NCI-H510A (cell line): ENCODE results near the gene CD58.

Experiments used
- DNase-seq: peaks from one replicate; lab custom pipeline; 2025; lab: John Stamatoyannopoulos, UW

Gene CD58

DNA sequence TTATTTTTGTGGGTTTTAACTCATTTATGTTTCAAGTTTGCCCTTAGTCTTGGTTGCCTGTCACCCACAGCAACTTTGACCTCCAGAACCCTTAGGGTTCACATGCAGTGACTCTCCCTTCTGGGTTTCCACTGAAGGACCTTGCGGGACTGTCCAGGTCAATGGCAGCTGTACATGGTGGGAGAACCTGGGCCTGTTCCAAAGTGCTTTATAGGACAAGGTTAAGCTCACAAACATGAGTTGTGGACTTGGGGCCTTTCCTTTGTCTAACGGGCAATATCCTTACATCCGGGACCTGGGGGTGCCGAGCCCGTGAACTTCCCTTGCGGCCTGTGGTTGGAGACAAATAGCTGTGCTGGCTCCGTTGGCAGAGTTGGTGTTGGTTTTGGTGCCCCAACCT lies 77.8 kb downstream of the CD58 start:
- no peak for DNase-seq

GRCh38 chr1:116492358-116492811 lies 78.4 kb downstream of the CD58 start:
- DNase-seq, result no peak

DNA sequence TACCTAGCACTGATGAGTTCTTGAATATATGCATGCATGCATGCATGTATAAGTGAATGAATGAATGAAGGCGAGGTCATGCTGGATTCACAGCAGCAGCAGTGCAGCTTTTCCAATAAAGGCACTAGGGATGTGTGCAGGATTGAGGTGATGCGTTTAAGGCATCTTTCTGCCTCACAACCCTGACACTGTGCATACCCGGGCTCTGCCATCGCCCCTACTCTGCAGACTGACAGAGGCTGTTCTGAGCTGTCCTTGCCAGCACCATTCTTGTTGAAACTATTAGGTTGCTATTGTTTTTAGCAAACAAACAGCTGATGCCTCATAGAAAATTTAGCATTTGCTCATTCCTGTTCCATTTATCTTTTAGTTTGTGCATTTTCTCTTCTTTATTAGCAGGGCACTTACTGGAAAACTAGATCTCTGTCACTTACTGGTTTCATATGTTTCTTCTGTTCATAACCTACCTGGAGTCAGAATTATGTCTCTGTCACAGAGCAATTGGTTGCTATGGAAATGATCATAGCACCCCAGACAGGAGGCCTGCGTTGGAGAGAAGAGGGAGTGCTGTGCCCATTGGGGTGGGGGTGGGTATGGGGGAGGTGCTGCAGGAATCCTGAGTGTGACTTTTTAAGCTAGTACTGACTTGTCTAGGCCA lies 79.0 kb downstream of the CD58 start:
- no peak for DNase-seq

DNA sequence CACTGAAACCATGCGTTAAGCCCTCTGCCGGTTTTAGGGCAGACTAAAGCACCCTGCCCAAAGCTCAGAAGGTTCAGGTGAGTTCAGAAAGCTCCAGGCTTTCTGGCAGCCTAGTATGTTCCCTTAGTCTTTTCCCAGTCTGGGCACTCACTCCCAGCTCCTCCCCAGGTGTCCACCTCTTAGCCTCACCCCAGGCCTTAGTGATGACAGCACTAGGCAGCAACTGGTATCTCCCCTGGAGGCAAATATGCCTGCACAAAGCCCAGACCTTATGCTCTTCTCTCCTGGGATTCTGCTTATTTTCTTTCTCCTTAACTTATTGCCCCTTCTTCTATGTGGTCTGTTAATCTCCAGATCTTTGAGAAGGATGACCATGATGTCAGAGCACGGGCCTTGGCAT lies 80.2 kb downstream of the CD58 start:
- DNase-seq, result no peak

DNA sequence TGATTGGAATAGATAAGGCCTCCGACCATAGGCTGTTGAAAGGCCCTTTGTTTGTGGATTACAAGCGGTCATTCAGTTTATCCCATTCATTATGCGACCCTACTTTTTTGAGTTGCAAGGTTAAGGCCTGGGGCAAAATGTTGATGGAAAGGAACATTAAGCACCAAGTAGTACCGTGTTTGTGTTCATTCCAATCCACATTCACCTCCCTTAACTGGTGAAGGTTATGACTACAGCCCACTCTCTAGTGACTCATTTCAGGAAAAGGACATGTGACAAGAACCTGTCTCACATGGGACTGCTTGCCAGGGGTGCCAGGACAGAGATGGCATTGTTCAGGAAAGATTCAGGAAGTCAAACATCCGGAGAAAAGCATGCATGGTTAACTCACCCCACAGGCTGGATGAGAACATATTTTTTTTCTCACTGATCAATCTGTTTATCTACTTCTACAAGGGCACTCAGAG lies 81.6 kb downstream of the CD58 start:
- DNase-seq, result no peak

- no peak for DNase-seq
Observed at GRCh38 chr1:116488071-116488470, 82.8 kb downstream of the CD58 start.

GRCh38 chr1:116487583-116487982 lies 83.2 kb downstream of the CD58 start:
- DNase-seq, result no peak

GRCh38 chr1:116487031-116487430 lies 83.8 kb downstream of the CD58 start:
- no peak for DNase-seq

- no peak for DNase-seq
Observed at GRCh38 chr1:116486424-116486823, 84.4 kb downstream of the CD58 start.

- no peak for DNase-seq
Observed at GRCh38 chr1:116485976-116486375, 84.8 kb downstream of the CD58 start.

DNA sequence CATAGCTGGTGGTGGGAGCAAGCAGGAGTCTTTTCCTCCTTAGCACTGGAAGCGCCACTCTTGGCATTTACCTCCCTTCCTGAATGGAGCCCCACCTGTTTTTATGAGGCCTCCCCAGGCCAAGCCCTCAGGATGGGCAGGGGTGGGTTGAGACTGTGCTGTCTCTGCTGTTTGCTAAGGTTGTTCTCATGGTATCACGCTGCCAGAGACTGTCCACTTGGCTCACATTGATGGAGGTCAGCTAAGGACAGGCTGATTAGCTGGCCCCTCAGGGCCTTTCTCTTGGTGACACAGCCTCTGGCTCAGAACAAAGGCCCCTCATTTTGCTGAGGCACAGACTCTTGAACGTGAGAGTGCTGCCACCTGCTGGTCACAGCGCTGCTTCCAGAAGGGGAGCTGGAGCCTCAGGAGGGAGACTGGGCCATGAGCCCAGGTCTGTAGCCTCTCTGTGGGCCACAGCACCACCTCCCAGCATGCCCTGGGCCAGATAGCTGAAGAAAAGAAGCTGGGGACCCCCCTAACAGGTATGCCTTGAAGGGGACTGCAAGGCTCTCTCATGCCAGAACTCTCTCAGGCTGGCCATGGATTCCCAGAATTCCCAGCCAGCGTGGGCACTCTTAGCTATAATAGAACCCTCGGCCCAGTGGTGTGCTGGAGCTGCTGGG lies 85.6 kb downstream of the CD58 start:
- DNase-seq, result peak; percentile 41

GRCh38 chr1:116483481-116484309 lies 87.1 kb downstream of the CD58 start:
- no peak for DNase-seq

DNA sequence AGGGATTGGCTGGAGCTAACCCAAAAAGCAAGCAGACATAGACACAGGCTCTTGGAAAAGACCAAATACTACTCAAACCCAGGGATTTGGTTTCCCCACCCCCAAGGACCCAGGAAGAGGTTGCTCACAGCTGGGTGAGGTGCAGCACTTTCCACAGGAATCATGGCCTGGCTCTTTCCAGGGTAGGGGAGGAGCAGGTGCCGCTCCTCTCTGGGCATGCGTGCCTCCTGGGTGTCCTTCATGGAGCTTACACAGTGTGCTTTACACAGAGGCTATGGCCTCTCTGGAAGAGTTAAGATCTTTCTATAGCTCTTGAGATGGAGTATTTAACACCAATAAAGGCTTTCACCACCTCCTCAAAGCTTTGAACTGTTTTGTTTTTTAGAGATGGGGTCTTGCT lies 88.3 kb downstream of the CD58 start:
- no peak for DNase-seq

DNA sequence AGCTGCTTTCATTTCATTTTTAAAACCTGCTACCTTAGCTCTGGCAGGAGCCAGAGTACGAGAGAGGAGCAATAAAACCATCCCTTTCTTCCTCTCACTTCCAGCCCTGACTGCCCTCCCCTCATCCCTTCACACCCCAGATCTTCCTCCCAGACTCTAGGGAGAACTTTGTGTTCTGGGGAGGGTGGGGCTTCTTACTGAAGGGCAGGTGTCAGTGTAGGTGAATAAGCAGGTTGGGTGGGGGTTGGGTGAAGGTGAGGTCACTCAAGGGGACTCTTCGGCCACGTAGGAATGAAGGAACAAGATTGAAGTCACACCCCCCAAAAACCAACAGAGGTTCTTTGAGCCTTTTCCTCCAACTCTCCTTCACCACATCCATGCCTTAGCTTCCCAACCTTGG lies 88.9 kb downstream of the CD58 start:
- DNase-seq, result no peak

DNA sequence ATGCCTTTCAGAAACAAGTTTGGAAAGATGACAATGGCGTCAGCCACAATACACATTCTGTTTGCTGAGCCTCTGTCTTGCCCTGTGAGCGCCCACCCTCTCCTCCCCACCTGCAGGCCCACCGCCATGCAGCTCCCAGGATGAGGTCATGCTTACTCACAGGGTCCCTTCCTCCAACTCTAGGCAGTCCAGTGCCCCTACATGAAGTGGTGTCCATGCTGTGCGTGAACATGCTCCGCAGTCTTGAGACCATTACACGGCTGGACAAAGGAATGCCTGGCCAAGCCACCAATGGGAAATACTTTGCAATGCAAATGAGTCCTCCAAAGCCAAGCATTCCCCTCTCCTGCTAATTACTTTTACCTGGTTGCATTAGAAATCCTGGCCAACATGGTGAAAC lies 92.2 kb downstream of the CD58 start:
- DNase-seq, result no peak

GRCh38 chr1:116477429-116477828 lies 93.4 kb downstream of the CD58 start:
- no peak for DNase-seq

DNA sequence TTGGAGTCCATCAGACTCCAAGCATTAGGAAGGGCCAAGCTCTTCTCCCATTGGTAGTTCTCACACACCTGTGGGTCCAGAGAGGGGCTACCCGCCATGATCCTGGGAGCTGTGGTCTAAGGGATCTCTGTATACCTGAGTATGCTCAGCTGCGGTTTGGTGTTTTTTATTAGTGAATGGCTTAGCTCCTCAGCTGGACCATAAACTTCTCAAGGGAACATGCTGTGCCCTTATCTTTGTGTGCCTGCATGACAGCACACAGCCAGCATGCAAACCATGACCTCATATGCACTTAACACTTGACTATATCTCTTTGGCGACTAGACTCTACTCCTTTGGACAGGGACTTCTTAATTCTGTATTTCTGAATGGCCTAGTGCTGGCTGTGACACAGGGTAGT lies 94.5 kb downstream of the CD58 start:
- DNase-seq, result no peak

DNA sequence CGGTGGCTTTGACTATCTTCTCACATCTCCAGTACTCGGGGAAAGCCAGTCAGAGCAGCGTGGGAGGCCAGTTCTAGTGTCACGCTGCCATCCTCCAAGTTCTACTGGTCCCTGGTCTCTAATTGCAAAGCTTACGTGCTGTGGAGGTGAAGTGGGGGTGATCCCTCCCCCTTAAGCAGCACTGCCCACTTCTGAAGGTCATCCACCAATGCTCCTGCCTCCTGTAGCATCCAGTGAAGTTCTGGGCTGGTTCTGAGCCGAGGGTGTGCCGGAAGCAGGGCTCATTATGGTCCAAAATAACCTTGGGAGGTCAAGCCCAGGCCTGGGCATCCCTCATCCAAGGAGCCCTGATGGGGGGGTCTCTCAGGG lies 95.0 kb downstream of the CD58 start:
- DNase-seq, result no peak

- no peak for DNase-seq
Observed at GRCh38 chr1:116474921-116475849, 95.6 kb downstream of the CD58 start.

DNA sequence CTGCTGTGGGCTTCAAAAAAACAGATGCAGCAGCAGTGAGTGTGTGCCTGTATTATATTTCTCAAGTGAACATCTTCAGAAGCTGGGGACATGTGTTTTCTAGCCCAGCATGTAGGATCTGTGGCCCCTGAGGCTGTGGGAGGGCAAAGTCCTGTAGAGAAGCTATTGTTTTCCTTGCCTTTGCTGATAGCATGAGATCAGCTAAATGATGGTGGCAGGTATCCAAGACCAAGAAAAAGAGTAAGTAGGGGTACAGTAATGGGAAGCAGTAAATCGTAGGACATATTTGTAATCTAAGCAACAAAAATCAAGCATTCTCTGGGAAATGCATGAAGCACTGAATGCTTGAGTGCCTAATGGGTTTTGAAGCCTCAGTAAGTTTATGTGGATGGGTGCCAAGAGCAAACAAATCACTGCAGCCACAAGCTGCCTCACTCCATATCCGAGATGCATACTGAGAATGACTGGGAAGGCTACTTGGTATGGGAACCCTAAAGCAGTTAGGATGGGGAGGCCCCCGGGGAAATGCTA lies 98.3 kb downstream of the CD58 start:
- DNase-seq, result no peak

- no peak for DNase-seq
Observed at GRCh38 chr1:116471241-116471640, 99.6 kb downstream of the CD58 start.

DNA sequence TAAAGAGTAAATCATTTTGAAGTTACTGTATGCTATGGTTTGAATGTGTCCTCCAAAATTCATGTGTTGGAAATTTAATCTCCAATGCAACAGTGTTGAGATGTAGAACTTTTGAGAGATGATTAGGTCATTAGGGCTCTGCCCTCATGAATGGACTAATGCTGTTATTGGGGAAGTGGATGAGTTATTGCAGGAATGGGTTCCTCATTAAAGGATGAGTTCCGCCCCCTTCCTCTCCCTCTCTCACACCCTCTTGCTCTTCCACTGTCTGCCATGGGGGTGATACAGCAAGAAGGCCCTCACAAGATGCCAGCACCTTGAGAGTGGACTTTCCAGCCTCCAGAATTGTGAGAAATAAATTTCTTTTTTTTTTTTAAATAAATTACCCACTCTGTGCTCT lies 100.2 kb downstream of the CD58 start:
- DNase-seq, result no peak
